Cardiac muscle cell (in vitro differentiated cells and primary cell): ENCODE results near the gene HTT-AS. TPM values are rescaled to one million over a fixed set of nuclear protein-coding genes. Genes with fewer than 3 reads are reported as not detected.
"Not testable (repeated sequence)": the region's sequence is repeated elsewhere in the genome, so short reads cannot be mapped to it uniquely, and the experiment has no call there.

Experiments
- DNase-seq, 2 donors: peaks; one replicate each; pipeline versions ENCODE4 v3.0.0 to v3.0.0-alpha.2; 2010 to 2017; ENCODE audit warnings: low read depth in 1 of 2, low spot score in 1 of 2
- H3K27ac ChIP-seq: fragments of 200-600 bp; sonication (generic); 2 replicates; pipeline ENCODE4 v1.5.1; 2016
- H3K27me3 ChIP-seq: fragments of 200-600 bp; sonication (generic); 2 replicates; pipeline ENCODE4 v1.6.0; 2016; ENCODE audit warnings: control low read depth
- H3K36me3 ChIP-seq: fragments of 200-600 bp; sonication (generic); 2 replicates; pipeline ENCODE4 v1.5.1; 2016; ENCODE audit warnings: control low read depth
- H3K4me1 ChIP-seq: fragments of 200-600 bp; sonication (generic); 2 replicates; pipeline ENCODE4 v1.8.1; 2017; ENCODE audit warnings: low read depth, mild to moderate bottlenecking, mixed run types
- H3K4me3 ChIP-seq: fragments of 200-600 bp; sonication (generic); 2 replicates; pipeline ENCODE4 v1.5.1; 2016; ENCODE audit warnings: mild to moderate bottlenecking
- H3K9me3 ChIP-seq: fragments of 200-600 bp; sonication (generic); 2 replicates; pipeline ENCODE4 v1.5.1; 2017; ENCODE audit warnings: low read depth, mild to moderate bottlenecking, control low read depth
- CTCF ChIP-seq: IDR thresholded peaks from 2 replicates; pipeline ENCODE4 v1.5.1; 2012; ENCODE audit warnings: low read depth, mild to moderate bottlenecking, low read length
- polyA plus RNA-seq: library from polyadenylated mRNA; unstranded; fragments of >200 nt; fragmentation: Nextera tagmentation; extraction: Ambion mirVana; gene quantifications from 2 replicates; pipeline ENCODE4 v1.2.1, GENCODE V29; 2016
- total RNA-seq: library from RNA; depleted of rRNA; stranded (reverse); fragments of >200 nt; gene quantifications from 2 replicates; pipeline ENCODE4 v1.2.3, GENCODE V29; 2016

HTT-AS gene
- total and polyA plus RNA-seq, 2 experiments from 2014 or later = not detected

GRCh38 chr4:3107271-3107670 is 32.9 kb upstream of the HTT-AS start:
- no peak overlapping the region for H3K27ac ChIP-seq

GRCh38 chr4:3106339-3107186 is 32.2 kb upstream of the HTT-AS start:
- Histone ChIP-seq H3K27ac (no peak overlapping the region), H3K9me3 (no peaks in the 10 kb centered on the region), H3K36me3 (peaks cover 15% of the 10 kb centered on the region), H3K4me1 (peaks cover 3% of the 10 kb centered on the region), H3K27me3 (no peaks in the 10 kb centered on the region), H3K4me3 (no peak overlapping the region)
- peak; percentile 98 for TF ChIP-seq CTCF
- DNase-seq = peak; percentile 83 to 93

More at GRCh38 chr4:3107271-3107670, 32.9 kb upstream of the HTT-AS start:
- Histone ChIP-seq H3K4me1 (peaks cover 3% of the 10 kb centered on the region), H3K36me3 (peaks cover 18% of the 10 kb centered on the region), H3K9me3 (no peaks in the 10 kb centered on the region), H3K27me3 (no peaks in the 10 kb centered on the region), H3K4me3 (no peak overlapping the region)
- no peak for TF ChIP-seq CTCF
- DNase-seq = no peak

- H3K9me3 ChIP-seq = no peaks in the 10 kb centered on the region
Observed at GRCh38 chr4:3098346-3098745, 24.0 kb upstream of the HTT-AS start.

GRCh38 chr4:3096202-3096601 is 21.9 kb upstream of the HTT-AS start:
- DNase-seq = no peak
- peaks cover 11% of the 10 kb centered on the region for H3K4me1 ChIP-seq
- no peak for TF ChIP-seq CTCF
- no peaks in the 10 kb centered on the region for H3K27me3 ChIP-seq
- peaks cover 7% of the 10 kb centered on the region for H3K36me3 ChIP-seq
- H3K4me3 ChIP-seq = no peak overlapping the region
- no peaks in the 10 kb centered on the region for H3K9me3 ChIP-seq
- no peak overlapping the region for H3K27ac ChIP-seq

More at GRCh38 chr4:3098346-3098745, 24.0 kb upstream of the HTT-AS start:
- no peak overlapping the region for H3K27ac ChIP-seq
- no peaks in the 10 kb centered on the region for H3K27me3 ChIP-seq
- no peak for TF ChIP-seq CTCF
- peaks cover 7% of the 10 kb centered on the region for H3K36me3 ChIP-seq
- H3K4me3 ChIP-seq = no peak overlapping the region
- DNase-seq = no peak
- H3K4me1 ChIP-seq = peaks cover 7% of the 10 kb centered on the region

- not testable (repeated sequence) for H3K27me3 ChIP-seq, DNase-seq, H3K36me3 ChIP-seq, H3K9me3 ChIP-seq, H3K4me3 ChIP-seq, H3K27ac ChIP-seq
- H3K4me1 ChIP-seq = peaks cover 11% of the 10 kb centered on the region
Observed at GRCh38 chr4:3094701-3095100, 20.4 kb upstream of the HTT-AS start.

- Histone ChIP-seq H3K27ac (no peak overlapping the region), H3K27me3 (no peaks in the 10 kb centered on the region), H3K9me3 (no peaks in the 10 kb centered on the region), H3K4me3 (no peak overlapping the region), H3K4me1 (peaks cover 5% of the 10 kb centered on the region), H3K36me3 (peaks cover 3% of the 10 kb centered on the region)
- no peak for DNase-seq
- no peak for TF ChIP-seq CTCF
Observed at GRCh38 chr4:3091464-3091863, 17.1 kb upstream of the HTT-AS start.
